G401 (cell line): ENCODE data around the gene ZNF575. TPM values are rescaled to one million over a fixed set of nuclear protein-coding genes. Genes with fewer than 3 reads are reported as not detected.
A peak's percentile ranks its signal among the peaks of the same experiment; 100 is the strongest.
"Not testable (repeated sequence)": the region's sequence is repeated elsewhere in the genome, so short reads cannot be mapped to it uniquely, and the experiment has no call there.

Experiments used
- DNase-seq: peaks from one replicate; pipeline ENCODE4 v3.0.0-alpha.2; 2015; ENCODE audit warnings: low spot score
- in situ Hi-C: cut with HindIII; loops from 2 replicates; pipeline ENCODE4 v1.10.0; 2016; ENCODE audit warnings: low sequenced_read_pairs, mixed read lengths
- total RNA-seq: library from RNA; depleted of rRNA; stranded (reverse); fragments of >200 nt; shearing (Covaris generic); gene quantifications from 2 replicates; pipeline ENCODE4 v1.2.3, GENCODE V29; 2014

ZNF575 gene
- total RNA-seq, 1 experiment from 2014 or later, result not detected

GRCh38 chr19:43506629-43507028 is 26.4 kb upstream of the ZNF575 start:
- DNase-seq, result no peak
- in situ Hi-C loops, result no loop called here

- in situ Hi-C loops, result no loop called here
- DNase-seq, result no peak
These were observed 25.1 kb upstream of the ZNF575 start for GRCh38 chr19:43507880-43508279.

- no peak for DNase-seq
- in situ Hi-C loops, result no loop called here
These were observed 22.3 kb upstream of the ZNF575 start for GRCh38 chr19:43510713-43511112.

- in situ Hi-C loops, result no loop called here
- no peak for DNase-seq
These were observed 21.7 kb upstream of the ZNF575 start for GRCh38 chr19:43511324-43511723.

GRCh38 chr19:43512399-43512798 is 20.6 kb upstream of the ZNF575 start:
- DNase-seq, in situ Hi-C loops: not testable (repeated sequence)

- DNase-seq, result no peak
- in situ Hi-C loops, result no loop called here
These were observed 14.9 kb upstream of the ZNF575 start for GRCh38 chr19:43518051-43518450.

- in situ Hi-C loops, result no loop called here
These were observed 13.4 kb upstream of the ZNF575 start for GRCh38 chr19:43519436-43520088.

GRCh38 chr19:43522929-43523328 is 10.1 kb upstream of the ZNF575 start:
- no peak for DNase-seq
- in situ Hi-C loops, result no loop called here

More at GRCh38 chr19:43519436-43520088, 13.4 kb upstream of the ZNF575 start:
- DNase-seq, result peak; percentile 86

- DNase-seq, in situ Hi-C loops: not testable (repeated sequence)
These were observed 9.3 kb upstream of the ZNF575 start for GRCh38 chr19:43523696-43524095.

- in situ Hi-C loops, result no loop called here
- DNase-seq, result peak; percentile 48
These were observed 7.8 kb upstream of the ZNF575 start for GRCh38 chr19:43524922-43525835.

GRCh38 chr19:43525836-43526771 is 6.9 kb upstream of the ZNF575 start:
- no peak for DNase-seq
- in situ Hi-C loops, result no loop called here

GRCh38 chr19:43526884-43527859 is 5.8 kb upstream of the ZNF575 start, which contains the start of gene ETHE1:
Gene ETHE1, minus strand, starts transcription at chr19:43527201. Its CDS starts 24 bp downstream, at chr19:43527177.
- in situ Hi-C loops, result no loop called here
- DNase-seq, result peak; percentile 84

GRCh38 chr19:43527860-43528622 is 4.9 kb upstream of the ZNF575 start:
- DNase-seq, result no peak
- in situ Hi-C loops, result no loop called here

GRCh38 chr19:43532571-43532961 is 422 bp upstream of the ZNF575 start:
- in situ Hi-C loops, result no loop called here
- DNase-seq, result no peak

GRCh38 chr19:43533546-43534304 is 737 bp downstream of the ZNF575 start:
- in situ Hi-C loops, result no loop called here
- peak; percentile 98 for DNase-seq

- DNase-seq, result no peak
These were observed 1.4 kb downstream of the ZNF575 start for GRCh38 chr19:43534305-43534815.

More at GRCh38 chr19:43534305-43534815, 1.4 kb downstream of the ZNF575 start:
- in situ Hi-C loops, result no loop called here
